OCI-LY1 (cell line): ENCODE measurements around the gene PDGFRA.

ENCODE experiments used
- H2AFZ ChIP-seq: fragments of 200-600 bp; sonication (generic), shearing (Covaris generic); 2 replicates; pipeline ENCODE4 v1.6.0; 2014; ENCODE audit warnings: antibody characterized with exemption, mild to moderate bottlenecking, low read length
- H3F3A ChIP-seq: fragments of 200-600 bp; sonication (generic), shearing (Covaris generic); 2 replicates; pipeline ENCODE4 v1.6.0; 2014; ENCODE audit warnings: mild to moderate bottlenecking, antibody characterized with exemption, low read length, moderate library complexity; ENCODE audit not compliant: insufficient read depth
- H3K27ac ChIP-seq: fragments of 200-600 bp; sonication (generic); 2 replicates; pipeline ENCODE4 v1.5.1; 2014; ENCODE audit warnings: low read length, mixed run types, mild to moderate bottlenecking, low read depth; ENCODE audit not compliant: poor library complexity, severe bottlenecking
- H3K27me3 ChIP-seq: fragments of 200-600 bp; sonication (generic); 2 replicates; pipeline ENCODE4 v1.6.0; 2014; ENCODE audit warnings: antibody characterized with exemption, mild to moderate bottlenecking, low read length, moderate library complexity; ENCODE audit not compliant: insufficient read depth
- H3K36me3 ChIP-seq: fragments of 200-600 bp; sonication (generic); 2 replicates; pipeline ENCODE4 v1.6.1; 2014; ENCODE audit warnings: mild to moderate bottlenecking, antibody characterized with exemption, low read length, moderate library complexity, mixed read lengths; ENCODE audit not compliant: insufficient read depth
- H3K4me1 ChIP-seq: fragments of 200-600 bp; sonication (generic); 2 replicates; pipeline ENCODE4 v1.5.1; 2014; ENCODE audit warnings: mild to moderate bottlenecking, low read length, moderate library complexity; ENCODE audit not compliant: insufficient read depth, severe bottlenecking
- H3K4me2 ChIP-seq: fragments of 200-600 bp; sonication (generic), shearing (Covaris generic); 2 replicates; pipeline ENCODE4 v1.6.1; 2014; ENCODE audit warnings: low read length
- H3K4me3 ChIP-seq: fragments of 200-600 bp; sonication (generic); 2 replicates; pipeline ENCODE4 v1.5.1; 2014; ENCODE audit warnings: low read length, low read depth, mild to moderate bottlenecking, mixed read lengths; ENCODE audit not compliant: poor library complexity, severe bottlenecking
- H3K79me2 ChIP-seq: fragments of 200-600 bp; shearing (Covaris generic); 2 replicates; pipeline ENCODE4 v1.6.1; 2016; ENCODE audit warnings: mixed run types, low read length, mixed read lengths; ENCODE audit not compliant: insufficient read depth
- H3K9ac ChIP-seq: fragments of 200-600 bp; sonication (generic), shearing (Covaris generic); 2 replicates; pipeline ENCODE4 v1.6.1; 2014; ENCODE audit warnings: mild to moderate bottlenecking, low read length, mixed read lengths
- H3K9me2 ChIP-seq: fragments of 200-600 bp; sonication (generic), shearing (Covaris generic); 2 replicates; pipeline ENCODE4 v1.6.1; 2014; ENCODE audit warnings: low read depth, mild to moderate bottlenecking, low read length, mixed read lengths
- H3K9me3 ChIP-seq: fragments of 200-600 bp; shearing (Covaris generic); 2 replicates; pipeline ENCODE4 v1.6.1; 2014; ENCODE audit warnings: low read length, mixed read lengths
- H4K20me1 ChIP-seq: fragments of 200-600 bp; sonication (generic), shearing (Covaris generic); 2 replicates; pipeline ENCODE4 v1.6.0; 2016; ENCODE audit warnings: mild to moderate bottlenecking, low read length; ENCODE audit not compliant: insufficient read depth
- EZH2 ChIP-seq: fragments of 200-600 bp; sonication (generic), shearing (Covaris generic); IDR thresholded peaks from 2 replicates; pipeline ENCODE4 v1.8.0; 2017; ENCODE audit warnings: borderline replicate concordance, mixed run types, mild to moderate bottlenecking, antibody characterized with exemption, low read length, moderate library complexity, mixed read lengths
- TF ChIP-seq, protein P1 (sequence below): fragments of 200-600 bp; sonication (generic), shearing (Covaris generic); IDR thresholded peaks from 2 replicates; pipeline ENCODE4 v1.5.1; 2017; ENCODE audit warnings: mild to moderate bottlenecking, antibody characterized with exemption, low read length, moderate library complexity, mixed read lengths

PDGFRA gene

DNA sequence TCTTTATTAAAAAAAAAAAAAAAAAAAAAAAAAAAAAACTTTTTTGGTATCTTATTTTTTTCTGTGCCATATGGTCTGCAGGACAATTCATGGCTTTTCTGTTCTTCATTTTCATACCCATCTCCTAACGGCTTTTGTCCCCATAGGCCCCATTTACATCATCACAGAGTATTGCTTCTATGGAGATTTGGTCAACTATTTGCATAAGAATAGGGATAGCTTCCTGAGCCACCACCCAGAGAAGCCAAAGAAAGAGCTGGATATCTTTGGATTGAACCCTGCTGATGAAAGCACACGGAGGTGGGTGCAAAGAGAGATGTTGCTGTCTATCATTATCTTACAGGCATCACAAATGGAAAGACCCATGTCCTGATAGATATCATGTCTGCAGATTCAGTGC is 49.1 kb downstream of the PDGFRA start:
- no peaks in the 10 kb centered on the region for H4K20me1 ChIP-seq
- no peak overlapping the region for H3K4me3 ChIP-seq
- H3K27ac ChIP-seq = no peak overlapping the region
- H3F3A ChIP-seq = no peaks in the 10 kb centered on the region
- no peak overlapping the region for H2AFZ ChIP-seq
- H3K9me2 ChIP-seq = no peaks in the 10 kb centered on the region
- no peaks in the 10 kb centered on the region for H3K4me1 ChIP-seq
- no peaks in the 10 kb centered on the region for H3K9me3 ChIP-seq
- no peak for TF ChIP-seq EZH2
- TF ChIP-seq, protein P1, sequence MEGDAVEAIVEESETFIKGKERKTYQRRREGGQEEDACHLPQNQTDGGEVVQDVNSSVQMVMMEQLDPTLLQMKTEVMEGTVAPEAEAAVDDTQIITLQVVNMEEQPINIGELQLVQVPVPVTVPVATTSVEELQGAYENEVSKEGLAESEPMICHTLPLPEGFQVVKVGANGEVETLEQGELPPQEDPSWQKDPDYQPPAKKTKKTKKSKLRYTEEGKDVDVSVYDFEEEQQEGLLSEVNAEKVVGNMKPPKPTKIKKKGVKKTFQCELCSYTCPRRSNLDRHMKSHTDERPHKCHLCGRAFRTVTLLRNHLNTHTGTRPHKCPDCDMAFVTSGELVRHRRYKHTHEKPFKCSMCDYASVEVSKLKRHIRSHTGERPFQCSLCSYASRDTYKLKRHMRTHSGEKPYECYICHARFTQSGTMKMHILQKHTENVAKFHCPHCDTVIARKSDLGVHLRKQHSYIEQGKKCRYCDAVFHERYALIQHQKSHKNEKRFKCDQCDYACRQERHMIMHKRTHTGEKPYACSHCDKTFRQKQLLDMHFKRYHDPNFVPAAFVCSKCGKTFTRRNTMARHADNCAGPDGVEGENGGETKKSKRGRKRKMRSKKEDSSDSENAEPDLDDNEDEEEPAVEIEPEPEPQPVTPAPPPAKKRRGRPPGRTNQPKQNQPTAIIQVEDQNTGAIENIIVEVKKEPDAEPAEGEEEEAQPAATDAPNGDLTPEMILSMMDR = no peak
- no peaks in the 10 kb centered on the region for H3K79me2 ChIP-seq
- no peak overlapping the region for H3K9ac ChIP-seq
- no peaks in the 10 kb centered on the region for H3K27me3 ChIP-seq
- H3K36me3 ChIP-seq = no peaks in the 10 kb centered on the region
- no peak overlapping the region for H3K4me2 ChIP-seq

DNA sequence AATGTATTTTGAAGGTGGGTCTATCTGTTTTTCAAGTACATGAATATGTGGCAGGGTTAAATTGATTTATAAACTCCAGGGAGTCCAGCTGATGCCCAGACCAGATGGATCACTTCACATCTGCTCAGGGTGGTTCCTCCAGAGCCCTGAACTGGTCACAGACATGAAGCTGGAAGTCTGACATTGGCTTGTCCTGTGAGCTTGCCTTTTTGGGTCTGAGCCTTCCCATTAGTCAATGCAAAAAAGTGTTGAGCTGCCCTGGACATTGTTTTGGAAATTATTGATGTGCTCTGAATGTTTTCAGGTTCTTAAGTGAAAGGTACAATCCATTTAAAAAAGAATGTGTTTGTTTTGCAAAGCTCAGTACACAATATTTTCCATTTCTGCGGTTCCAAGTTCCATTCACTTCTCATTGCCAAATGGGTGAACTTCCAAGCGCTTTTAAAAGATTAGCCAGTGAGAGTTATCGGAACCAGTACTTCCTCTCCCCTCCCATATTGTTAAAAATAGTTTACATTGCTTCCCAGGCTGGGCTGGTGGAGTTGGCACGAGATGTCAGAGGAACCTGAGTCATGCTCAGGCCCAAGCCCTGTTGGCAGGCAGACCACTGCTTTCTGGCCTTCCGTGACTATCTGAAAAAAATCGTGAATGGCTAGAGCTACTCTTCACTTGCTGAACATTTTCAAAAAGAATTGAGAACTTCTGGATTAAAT is 52.1 kb downstream of the PDGFRA start:
- Histone ChIP-seq H3K9ac (no peak overlapping the region), H3K79me2 (no peaks in the 10 kb centered on the region), H3K36me3 (no peaks in the 10 kb centered on the region), H2AFZ (no peak overlapping the region), H3K27ac (no peak overlapping the region), H3K9me2 (no peaks in the 10 kb centered on the region), H3K4me3 (no peak overlapping the region), H3F3A (no peaks in the 10 kb centered on the region), H3K4me2 (no peak overlapping the region), H3K9me3 (no peaks in the 10 kb centered on the region), H3K27me3 (no peaks in the 10 kb centered on the region), H4K20me1 (no peaks in the 10 kb centered on the region), H3K4me1 (no peaks in the 10 kb centered on the region)
- TF ChIP-seq, protein P1 = no peak
- TF ChIP-seq EZH2 = no peak

DNA sequence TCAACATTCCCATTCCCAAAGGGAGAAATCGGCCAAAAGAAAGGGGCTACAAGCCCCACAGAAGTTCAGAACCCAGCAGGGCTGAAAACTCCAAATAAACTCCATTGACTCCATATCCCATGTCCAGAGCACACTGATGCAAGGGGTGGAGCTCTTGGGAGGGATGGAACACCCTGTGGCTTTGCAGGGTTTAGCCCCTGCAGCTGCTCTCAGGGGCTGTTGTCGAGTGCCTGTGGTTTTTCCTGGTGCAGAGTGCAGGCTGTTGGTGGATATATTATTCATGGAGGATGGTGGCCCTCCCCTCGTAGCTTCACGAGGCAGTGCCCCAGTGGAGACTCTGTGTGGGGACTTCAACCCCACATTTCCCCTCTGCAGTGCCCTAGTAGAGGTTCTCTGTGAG is 53.7 kb downstream of the PDGFRA start:
- H3F3A ChIP-seq = no peaks in the 10 kb centered on the region
- no peaks in the 10 kb centered on the region for H4K20me1 ChIP-seq
- H3K36me3 ChIP-seq = no peaks in the 10 kb centered on the region

More for the DNA sequence above, 53.7 kb downstream of the PDGFRA start:
- Histone ChIP-seq H3K4me1 (no peaks in the 10 kb centered on the region), H3K9me3 (no peaks in the 10 kb centered on the region), H3K9me2 (no peaks in the 10 kb centered on the region), H3K79me2 (no peaks in the 10 kb centered on the region), H3K9ac (no peak overlapping the region), H3K27ac (no peak overlapping the region), H2AFZ (no peak overlapping the region), H3K4me3 (no peak overlapping the region), H3K4me2 (no peak overlapping the region), H3K27me3 (no peaks in the 10 kb centered on the region; the same call in 1 of the 2 replicates)
- no peak for TF ChIP-seq EZH2
- TF ChIP-seq, protein P1 = no peak
